HG02981 (cell line): ENCODE results near the gene AXIN1.
"Not testable (repeated sequence)": the region's sequence is repeated elsewhere in the genome, so short reads cannot be mapped to it uniquely, and the experiment has no call there.

Experiments
- ATAC-seq: cut with Tn5 transposase; IDR thresholded peaks from one replicate; pipeline ENCODE4 v1.9.1; 2021; ENCODE audit warnings: mild to moderate bottlenecking, moderate library complexity; ENCODE audit not compliant: unreplicated experiment

Gene AXIN1

DNA sequence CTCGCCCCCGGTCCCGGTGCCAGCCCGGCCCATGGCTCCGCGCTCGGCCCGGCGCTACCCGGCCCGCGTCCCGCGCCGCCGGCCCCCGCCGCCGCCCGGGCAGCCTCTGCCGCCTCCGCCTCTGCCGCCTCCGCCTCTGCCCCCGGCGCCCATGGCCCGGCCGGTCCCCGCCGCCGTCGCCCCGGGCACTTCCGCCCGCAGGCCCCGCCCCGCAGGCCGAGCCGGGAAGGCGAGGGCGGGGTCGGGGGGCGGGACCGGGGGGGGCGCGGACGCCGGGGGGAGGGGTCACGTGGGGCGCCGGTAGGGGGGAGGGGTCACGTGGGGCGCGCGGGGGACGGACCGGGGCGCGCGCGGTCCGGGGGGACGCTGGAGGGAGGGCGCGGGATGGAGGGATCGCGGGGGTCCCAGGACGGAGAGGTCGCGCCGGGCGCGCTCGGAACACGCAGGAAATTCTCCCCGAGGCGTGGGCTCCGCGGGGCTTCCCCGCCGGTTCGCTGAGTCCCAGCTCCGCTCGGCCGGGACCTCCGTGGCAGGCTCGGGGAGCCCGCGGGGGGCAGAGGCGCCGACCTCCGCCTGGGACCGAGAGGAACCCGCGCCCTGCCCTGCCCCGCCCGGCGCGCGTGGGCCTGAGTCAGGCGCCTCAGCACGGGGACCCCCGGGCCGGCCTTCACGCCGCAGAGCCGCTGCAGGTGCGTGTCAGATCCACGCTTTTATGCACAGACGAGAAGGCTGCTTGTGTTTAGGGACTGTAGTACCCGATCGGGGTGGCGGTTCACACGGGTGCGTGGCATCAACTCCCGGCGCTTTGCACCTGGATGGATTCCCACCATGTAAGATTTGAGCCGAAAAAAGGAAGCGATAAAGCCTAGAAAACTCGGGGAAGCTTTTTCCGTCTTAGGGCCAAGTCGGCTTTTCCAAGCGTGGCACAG is 29.5 kb upstream of the AXIN1 start, which contains the start of gene PGAP6:
Gene PGAP6, minus strand, starts transcription at position 190 of the 929 bp plus-strand sequence. Its CDS starts 157 bp downstream, at position 33.
- peak; percentile 54 for ATAC-seq

GRCh38 chr16:381012-381788 is 28.7 kb upstream of the AXIN1 start:
- peak; percentile 14 for ATAC-seq

DNA sequence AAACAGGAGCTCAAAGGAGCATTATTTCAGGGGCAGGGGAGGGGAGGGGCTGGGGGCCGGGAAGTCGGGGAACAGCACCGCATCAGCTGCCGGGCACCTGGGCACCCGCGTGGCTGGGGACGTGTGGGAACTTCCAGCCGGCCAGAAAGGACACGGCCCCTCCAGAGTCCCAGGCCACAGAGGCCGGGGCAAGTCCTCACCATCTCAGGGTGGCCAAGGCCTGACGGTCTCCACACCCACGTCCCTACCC is 28.2 kb upstream of the AXIN1 start:
- no peak for ATAC-seq

GRCh38 chr16:379961-380761 is 27.6 kb upstream of the AXIN1 start:
- ATAC-seq, result no peak

GRCh38 chr16:379183-379960 is 26.8 kb upstream of the AXIN1 start:
- no peak for ATAC-seq

GRCh38 chr16:378821-379182 is 26.3 kb upstream of the AXIN1 start:
- no peak for ATAC-seq

GRCh38 chr16:378113-378820 is 25.7 kb upstream of the AXIN1 start:
- ATAC-seq, result not testable (repeated sequence)

DNA sequence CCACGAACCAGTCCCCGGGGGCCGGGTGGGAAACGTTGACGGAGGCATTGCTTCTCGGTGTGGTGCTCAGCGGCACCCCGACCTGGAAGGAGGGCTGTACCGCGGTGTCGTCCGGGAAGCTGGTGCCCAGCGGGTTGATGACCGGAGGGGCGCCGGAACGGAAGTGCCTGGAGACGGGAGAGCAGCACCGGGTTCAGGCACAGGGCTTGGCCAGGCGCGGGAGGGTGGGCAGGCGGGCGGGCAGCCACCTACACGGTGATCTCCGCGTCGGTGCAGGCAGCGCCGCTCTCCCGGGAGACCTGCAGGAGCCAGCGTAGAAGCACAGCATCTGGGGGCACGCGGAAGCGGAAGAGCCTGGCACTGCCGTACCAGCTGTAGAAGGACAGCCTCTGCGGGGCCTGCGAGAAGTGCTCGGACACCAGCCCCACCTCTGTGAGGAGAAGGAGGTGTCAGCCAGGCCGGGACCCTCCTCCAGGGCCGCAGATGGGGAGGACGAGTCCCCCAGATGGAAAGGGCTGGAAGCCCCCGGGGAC is 25.0 kb upstream of the AXIN1 start:
- no peak for ATAC-seq

DNA sequence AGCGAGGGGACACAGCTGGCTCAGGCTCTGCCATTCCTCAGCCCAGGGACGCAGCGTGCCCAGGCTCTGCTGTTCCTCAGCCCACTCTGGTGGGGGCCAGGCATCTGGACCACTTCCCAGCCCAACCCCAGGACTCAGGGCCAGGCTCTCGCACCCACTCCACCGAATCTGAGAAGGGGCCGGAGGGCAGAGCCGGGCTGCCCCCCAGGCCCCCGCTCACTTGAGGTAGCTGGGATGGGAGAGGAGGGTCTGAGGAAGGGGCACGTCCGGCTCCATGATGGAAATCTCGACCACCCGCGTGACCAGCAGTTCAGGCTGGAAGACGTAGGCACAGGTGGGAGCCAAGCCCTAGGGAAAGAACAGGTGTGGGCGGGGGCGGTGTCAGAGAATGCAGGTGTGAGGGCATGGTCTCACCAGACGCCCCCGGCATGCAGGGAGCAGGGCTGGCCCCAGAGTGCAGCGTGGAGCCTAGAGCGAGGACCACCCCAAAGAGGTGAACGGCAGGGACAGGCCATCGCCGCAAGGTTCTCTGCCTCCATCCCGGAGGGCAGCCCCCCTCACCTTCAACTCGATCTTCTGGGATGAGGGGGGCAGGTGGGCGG is 24.4 kb upstream of the AXIN1 start:
- ATAC-seq, result no peak

DNA sequence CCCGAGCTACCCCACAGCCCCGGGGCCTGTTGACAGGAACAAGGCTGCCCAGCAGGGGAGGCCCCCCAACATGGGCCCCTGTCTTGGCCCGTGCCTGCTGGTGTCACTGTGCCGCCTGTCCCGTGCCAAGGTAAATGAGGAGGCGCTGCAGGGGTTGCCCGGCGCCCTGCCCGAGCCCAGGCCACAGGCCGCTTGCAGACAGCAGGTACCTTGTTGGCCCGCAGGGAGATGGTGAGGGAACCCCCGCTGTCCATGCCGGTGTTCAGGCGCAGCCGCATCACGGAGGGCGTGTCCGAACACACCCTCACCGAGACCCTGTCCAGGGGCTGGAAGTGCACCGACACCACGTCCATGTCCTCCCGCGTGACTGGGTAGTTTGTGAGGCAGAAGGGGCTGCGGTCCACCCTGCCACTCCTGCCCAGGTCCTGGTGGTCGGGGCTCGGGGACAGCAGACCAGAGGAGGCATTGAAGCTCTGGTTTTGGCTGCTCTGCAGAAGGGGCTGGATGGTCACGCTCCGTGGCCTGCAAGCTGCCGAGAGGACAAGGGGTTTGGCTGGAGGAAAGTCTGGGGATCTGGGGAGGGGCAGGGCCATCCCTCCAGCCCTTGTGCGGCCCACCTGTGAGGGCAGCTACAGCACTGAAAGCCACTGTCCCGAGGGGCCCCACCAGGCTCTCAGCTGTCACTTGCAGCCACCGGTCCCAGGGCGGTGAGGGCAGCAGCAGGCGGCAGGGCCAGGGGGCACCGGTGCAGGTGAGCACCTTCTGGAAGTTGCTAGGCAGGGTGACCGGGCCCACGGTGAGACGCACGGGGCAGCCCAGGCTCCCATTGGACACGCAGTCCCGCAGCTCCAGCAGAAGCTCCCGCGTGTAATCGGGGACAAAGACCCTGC is 23.6 kb upstream of the AXIN1 start:
- ATAC-seq, result no peak

- ATAC-seq, result no peak
Measured at GRCh38 chr16:375212-375611, 22.7 kb upstream of the AXIN1 start.

DNA sequence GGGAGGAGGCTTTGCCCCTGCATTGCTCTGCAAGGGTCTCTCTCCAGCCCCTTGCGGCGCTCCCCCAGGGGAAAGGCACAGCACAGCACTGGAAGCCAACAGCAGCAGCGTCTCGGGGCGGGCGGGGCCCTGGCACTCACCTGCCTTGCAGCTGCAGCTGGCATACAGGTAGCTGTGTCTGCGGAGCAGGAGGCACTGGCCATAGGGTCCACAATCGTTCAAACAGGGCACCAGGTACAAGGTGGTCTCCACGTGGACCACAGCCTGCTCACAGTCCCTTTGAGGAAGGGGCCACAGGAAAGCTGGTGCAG is 22.0 kb upstream of the AXIN1 start:
- ATAC-seq, result no peak

- ATAC-seq, result no peak
Measured at GRCh38 chr16:373848-374615, 21.5 kb upstream of the AXIN1 start.

DNA sequence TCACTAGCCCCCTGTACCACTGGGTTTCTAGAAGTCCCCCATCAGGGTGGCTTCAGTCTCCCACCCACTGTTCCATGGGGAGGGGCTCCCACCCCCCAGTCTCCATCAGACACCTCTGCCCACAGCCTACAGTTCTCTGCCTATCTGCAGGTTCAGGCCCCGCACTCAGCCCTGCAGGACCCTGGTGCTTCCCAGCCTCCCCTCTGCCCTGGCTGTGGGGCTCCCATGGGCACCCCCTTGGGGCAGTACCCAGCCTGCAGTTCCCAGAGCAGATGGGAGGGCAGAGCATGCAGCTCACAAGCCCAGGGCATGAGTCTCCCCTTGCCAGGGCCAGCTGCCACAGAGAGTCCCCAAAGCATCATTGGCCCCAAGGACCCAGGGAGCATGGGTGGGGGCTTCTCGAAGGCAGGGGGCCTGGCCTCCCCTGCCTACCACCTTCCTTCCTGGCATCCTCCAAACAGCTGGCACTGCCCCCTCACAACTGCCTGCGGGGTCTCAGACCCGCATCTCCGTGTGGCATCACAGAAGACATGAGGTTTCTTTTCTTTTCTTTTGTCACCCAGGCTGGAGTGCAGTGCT is 20.6 kb upstream of the AXIN1 start:
- no peak for ATAC-seq

DNA sequence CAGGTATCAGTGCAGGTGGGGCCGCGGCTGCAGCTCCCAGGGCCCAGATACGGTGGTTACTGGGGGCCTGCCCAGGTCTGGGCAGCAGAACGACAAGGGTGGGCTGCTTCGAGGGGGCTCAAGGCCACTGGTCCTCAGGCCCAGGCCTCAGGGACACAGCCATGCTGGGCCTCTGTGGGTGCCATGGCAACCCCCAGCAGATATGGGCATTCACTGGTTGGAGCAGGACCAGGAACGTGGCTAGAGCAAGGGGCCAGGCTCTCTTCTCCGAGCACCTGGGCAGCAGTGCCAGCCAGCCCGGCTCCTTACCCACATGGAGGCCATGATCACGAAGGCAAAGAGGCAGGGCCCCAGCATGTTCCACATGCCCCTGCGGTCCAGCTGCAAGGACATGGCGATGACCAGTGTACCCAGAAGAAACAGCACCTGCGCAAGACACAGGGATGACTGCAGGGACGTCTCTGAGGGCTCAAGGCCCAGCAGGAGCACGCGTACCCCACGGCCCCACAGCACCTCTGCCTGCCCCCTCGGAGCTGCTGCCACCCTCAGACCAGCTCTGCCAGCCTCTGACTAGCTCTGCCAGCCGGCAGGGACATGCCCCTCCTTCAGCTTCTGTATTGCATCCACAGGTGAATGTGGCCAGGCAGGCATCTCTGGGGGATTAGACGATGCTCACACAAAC is 19.9 kb upstream of the AXIN1 start:
- ATAC-seq, result no peak

GRCh38 chr16:371515-372301 is 19.2 kb upstream of the AXIN1 start:
- no peak for ATAC-seq
